ENCODE data around the gene BCLAF1. TPM values are rescaled to one million over a fixed set of nuclear protein-coding genes. Genes with fewer than 3 reads are reported as not detected.

BCLAF1 gene
- total RNA-seq, 2 donors from 2014 or later = 77.8 to 179 TPM

- 3 to 5% methylated on average over 18 to 22 of the region's 22 CpGs for WGBS, 2 donors
- Histone ChIP-seq H3K27ac (peak overlapping the region; percentile 99 to 100 (median 100)), H3K4me1 (peaks cover 34% of the 10 kb centered on the region), H3K4me3 (no peak overlapping the region), H3K9me3 (no peaks in the 10 kb centered on the region), H3K36me3 (replicated peaks in 1 of 2; ENCODE audit: insufficient read depth in 1 of 2, low read depth in 2 of 2) (no peaks in the 10 kb centered on the region), H3K27me3 (no peaks in the 10 kb centered on the region)
- ATAC-seq (peak; percentile 56), DNase-seq (peak; percentile 80 to 89 (median 84))
- intact Hi-C loops (cut with DNase I) = no loop called here
- no peak for TF ChIP-seq POLR2A (IDR thresholded peaks at IDR 0.05)
- TF ChIP-seq CTCF (IDR thresholded peaks at IDR 0.05) = no peak
Measured at GRCh38 chr6:136290410-136291010, 864 bp upstream of the BCLAF1 start.

- Histone ChIP-seq H3K4me3 (peak overlapping the region; percentile 65 to 98), H3K4me1 (peaks cover 46% of the 10 kb centered on the region), H3K36me3 (replicated peaks in 1 of 2; ENCODE audit: insufficient read depth in 1 of 2, low read depth in 2 of 2) (no peaks in the 10 kb centered on the region), H3K9me3 (no peaks in the 10 kb centered on the region), H3K27me3 (no peaks in the 10 kb centered on the region), H3K27ac (peak overlapping the region; percentile 97 to 100 (median 100))
- DNase-seq = peak; percentile 89 to 91 (median 90)
- 0% methylated on average over 34 of the region's 34 CpGs for WGBS, 2 donors
- ATAC-seq = peak; percentile 77
- intact Hi-C loops (cut with DNase I) = no loop called here
- TF ChIP-seq CTCF (IDR thresholded peaks at IDR 0.05) = peak in 4 of 7 experiments; percentile 8 to 46 (median 14)
- TF ChIP-seq POLR2A (IDR thresholded peaks at IDR 0.05) = no peak
Measured at GRCh38 chr6:136289327-136289578, 393 bp downstream of the BCLAF1 start.

GRCh38 chr6:136288566-136289326 is 900 bp downstream of the BCLAF1 start:
- WGBS, 2 donors = 1% methylated on average over 34 of the region's 34 CpGs

GRCh38 chr6:136284909-136285308 is 4.7 kb downstream of the BCLAF1 start:
- no peaks in the 10 kb centered on the region for H3K9me3 ChIP-seq
- TF ChIP-seq CTCF (IDR thresholded peaks at IDR 0.05) (no peak), POLR2A (IDR thresholded peaks at IDR 0.05) (no peak)
- WGBS, 2 donors = 11 to 19% methylated on average over 2 of the region's 2 CpGs
- no peak overlapping the region for H3K4me3 ChIP-seq
- ATAC-seq (no peak), DNase-seq (no peak)
- H3K4me1 ChIP-seq = peaks cover 79% of the 10 kb centered on the region
- intact Hi-C loops (cut with DNase I) = no loop called here
- peaks cover 0 to 2% of the 10 kb centered on the region in 2 donors for H3K36me3 ChIP-seq (replicated peaks in 1 of 2; ENCODE audit: insufficient read depth in 1 of 2, low read depth in 2 of 2)
- H3K27ac ChIP-seq = no peak overlapping the region
- H3K27me3 ChIP-seq = no peaks in the 10 kb centered on the region

More at GRCh38 chr6:136288566-136289326, 900 bp downstream of the BCLAF1 start:
- H3K4me1 ChIP-seq = peaks cover 48% of the 10 kb centered on the region
- H3K36me3 ChIP-seq (replicated peaks in 1 of 2; ENCODE audit: insufficient read depth in 1 of 2, low read depth in 2 of 2) = no peaks in the 10 kb centered on the region
- H3K4me3 ChIP-seq = peak overlapping the region; percentile 65 to 98
- no peaks in the 10 kb centered on the region for H3K9me3 ChIP-seq
- DNase-seq (peak; percentile 82 to 92 (median 84)), ATAC-seq (peak; percentile 43)
- TF ChIP-seq POLR2A (IDR thresholded peaks at IDR 0.05) (no peak), CTCF (IDR thresholded peaks at IDR 0.05) (peak in 3 of 7 experiments; percentile 47 to 64 (median 57))
- peak overlapping the region; percentile 97 to 100 (median 100) for H3K27ac ChIP-seq
- intact Hi-C loops (cut with DNase I) = no loop called here
- no peaks in the 10 kb centered on the region for H3K27me3 ChIP-seq

Measured in body of pancreas (tissue), 4 donors.